GM18517 (cell line): ENCODE data around the gene FAM53B.
"Not testable (repeated sequence)": the region's sequence is repeated elsewhere in the genome, so short reads cannot be mapped to it uniquely, and the experiment has no call there.

Experiments used
- ATAC-seq: cut with Tn5 transposase; IDR thresholded peaks from one replicate; pipeline ENCODE4 v1.9.1; 2021; ENCODE audit warnings: mild to moderate bottlenecking, moderate library complexity; ENCODE audit not compliant: unreplicated experiment

FAM53B gene

DNA sequence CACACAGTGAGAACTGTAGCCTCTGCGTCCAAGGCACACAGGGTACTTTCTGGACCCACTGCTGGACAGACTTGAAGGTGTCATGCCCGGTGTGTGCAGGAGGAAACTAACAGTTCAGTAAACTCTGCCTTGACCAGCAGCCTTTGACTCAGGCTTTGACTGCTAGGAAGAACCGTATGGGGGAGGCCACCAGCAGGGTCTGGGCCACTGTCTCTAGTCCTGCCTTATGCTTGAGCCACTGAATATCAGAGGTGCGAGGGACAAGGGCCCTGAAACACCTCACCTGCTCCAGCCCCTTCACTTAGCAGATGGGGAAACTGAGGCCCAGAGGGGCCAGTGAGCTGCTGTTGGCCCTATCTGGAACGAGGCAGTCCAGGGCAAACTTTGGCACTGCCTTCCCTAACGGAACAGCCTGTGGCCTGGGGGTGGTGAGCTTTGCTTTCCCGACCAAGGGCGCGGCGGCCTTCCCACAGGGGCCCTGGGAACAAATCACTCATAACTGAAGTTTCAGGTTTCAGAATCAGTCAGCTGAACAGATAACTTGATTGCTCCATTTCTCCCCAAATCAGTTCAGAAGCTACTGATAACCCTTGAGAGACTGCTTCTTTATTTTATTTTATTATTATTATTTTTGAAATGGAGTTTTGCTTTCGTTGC is 130.0 kb downstream of the FAM53B start:
- peak; percentile 74 for ATAC-seq

DNA sequence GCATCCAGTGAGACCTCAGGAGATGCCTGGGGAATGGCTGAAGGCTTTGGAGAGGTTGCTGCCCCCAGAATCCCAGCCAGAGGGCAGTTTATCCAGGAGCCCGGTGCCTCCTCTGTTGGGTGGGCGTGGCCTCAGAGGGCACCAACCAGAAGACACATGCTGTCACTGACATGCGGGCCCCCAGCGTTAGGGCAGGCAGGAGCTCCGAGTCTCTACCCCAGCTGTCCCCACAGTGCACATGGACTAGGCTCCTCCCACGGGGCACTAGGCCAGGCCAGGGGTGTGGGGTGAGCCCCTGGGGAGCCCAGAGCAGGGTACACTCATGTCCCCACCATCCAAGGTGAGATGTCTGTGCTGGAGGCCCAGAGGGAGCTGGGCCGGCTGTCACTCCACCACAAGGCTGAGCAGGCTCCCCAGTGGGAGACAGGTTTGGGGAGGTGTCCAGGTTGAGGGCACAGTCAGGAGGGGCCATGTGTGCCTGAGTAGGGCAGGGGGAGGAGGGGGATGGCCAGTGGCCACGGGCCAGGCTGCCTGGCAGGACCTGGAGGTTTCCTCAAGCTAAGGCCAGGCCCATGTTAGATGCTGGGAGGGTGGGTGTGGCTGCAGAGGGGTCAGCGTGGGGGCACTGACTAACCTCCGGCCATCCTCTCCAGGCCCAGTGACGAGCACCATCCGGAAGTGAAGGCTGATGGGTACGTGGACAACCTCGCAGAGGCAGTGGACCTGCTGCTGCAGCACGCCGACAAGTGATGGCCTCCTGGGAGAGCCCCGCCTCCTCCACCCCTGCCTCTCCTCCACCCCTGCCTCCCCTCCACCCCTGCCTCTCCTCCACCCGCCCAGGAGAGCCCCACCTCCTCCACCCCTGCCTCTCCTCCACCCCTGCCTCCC is 131.3 kb downstream of the FAM53B start:
- ATAC-seq = no peak

DNA sequence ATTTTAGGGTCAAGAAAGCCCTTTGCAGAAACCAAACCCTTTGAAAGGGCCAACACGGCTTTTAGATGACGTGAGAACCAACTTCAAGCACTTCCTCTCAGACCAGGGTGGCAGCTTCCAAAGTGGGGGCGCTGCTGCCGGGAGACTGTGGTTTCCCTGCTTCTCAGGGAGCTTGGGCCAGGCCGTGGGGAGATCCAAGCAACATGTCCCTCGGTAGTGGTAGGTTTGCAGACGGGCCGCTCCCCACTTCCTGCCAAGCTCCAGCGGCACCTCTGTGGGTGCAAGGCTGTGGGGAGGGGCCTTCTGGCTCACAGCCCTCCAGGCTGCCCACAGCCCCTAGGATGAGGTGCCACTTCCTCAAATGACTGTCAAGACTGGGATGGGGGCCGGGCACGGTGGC is 132.4 kb downstream of the FAM53B start:
- ATAC-seq = no peak

DNA sequence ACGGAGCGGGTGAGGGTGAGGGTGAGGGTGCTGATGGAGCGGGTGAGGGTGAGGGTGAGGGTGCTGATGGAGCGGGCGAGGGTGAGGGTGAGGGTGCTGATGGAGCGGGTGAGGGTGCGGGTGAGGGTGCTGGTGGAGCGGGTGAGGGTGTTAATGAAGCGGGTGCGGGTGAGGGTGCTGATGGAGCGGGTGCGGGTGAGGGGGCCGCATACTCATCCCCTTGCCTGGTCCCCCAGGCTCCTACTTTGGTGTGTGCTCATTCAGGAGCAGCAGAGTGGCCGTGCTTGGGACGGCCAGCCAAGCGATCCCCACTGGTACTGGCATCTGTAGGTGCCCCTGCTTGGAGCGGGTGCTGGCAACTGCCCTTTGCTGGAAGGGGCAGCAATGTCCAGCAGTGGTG is 133.3 kb downstream of the FAM53B start:
- not testable (repeated sequence) for ATAC-seq

DNA sequence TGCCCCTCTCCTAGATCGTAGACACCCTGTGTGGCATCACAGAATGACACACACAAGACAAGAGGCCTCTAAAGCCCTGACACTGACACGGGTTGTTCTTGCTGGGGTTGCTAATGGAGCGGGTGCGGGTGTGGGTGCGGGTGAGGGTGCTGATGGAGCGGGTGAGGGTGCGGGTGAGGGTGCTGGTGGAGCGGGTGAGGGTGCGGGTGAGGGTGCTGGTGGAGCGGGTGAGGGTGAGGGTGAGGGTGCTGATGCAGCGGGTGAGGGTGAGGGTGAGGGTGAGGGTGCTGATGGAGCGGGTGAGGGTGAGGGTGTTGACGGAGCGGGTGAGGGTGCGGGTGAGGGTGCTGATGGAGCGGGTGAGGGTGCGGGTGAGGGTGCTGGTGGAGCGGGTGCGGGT is 134.0 kb downstream of the FAM53B start:
- not testable (repeated sequence) for ATAC-seq

DNA sequence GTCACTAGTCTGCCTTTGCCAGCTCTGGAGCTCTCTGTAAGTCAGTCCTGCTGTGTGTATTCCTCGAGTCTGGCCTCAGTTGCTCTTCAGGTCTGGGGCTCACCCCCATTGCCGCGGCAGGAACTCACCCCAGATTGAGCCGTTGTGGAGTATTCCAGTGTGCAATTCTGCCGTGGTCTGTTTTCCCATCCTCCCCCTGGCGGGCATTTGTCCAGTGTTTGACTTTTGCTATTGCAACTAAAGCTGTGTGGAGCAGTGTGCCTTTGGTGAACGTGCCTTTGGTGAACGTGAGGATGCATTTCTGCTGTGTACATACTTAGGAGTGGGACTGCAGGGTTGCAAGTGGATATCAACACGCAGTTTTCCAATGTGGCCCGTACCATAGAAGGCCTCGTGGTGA is 134.5 kb downstream of the FAM53B start:
- no peak for ATAC-seq

DNA sequence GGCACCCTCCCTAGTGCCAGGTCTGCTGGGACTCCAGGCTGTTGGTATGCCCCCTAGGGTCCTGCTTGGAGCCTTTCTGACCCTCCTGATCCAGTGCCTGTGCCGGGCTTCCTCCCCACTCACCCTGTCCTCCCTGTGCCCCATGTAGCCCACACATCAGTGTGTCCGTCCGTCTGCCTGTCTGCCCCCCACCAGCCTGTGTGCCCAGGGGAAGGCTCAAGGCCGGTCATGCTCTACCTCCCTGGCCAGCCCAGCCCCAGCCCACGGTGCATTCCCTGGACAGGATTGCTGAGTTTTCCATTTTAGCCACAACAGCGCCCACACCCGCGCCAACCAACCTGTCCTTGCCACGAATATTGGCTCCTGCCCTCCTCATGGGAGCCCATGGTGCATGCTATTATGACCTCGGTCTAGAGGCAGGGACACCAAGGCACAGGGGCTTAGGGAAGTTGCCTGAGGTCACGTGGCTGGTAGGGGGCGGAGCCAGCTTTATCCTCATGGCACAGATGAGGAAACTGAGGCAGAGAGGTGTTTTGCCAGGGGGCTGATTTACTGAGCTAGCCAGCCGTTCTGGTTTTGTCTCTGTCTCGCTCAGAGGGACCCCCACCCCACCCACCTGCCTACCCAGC is 136.0 kb downstream of the FAM53B start:
- ATAC-seq = no peak

DNA sequence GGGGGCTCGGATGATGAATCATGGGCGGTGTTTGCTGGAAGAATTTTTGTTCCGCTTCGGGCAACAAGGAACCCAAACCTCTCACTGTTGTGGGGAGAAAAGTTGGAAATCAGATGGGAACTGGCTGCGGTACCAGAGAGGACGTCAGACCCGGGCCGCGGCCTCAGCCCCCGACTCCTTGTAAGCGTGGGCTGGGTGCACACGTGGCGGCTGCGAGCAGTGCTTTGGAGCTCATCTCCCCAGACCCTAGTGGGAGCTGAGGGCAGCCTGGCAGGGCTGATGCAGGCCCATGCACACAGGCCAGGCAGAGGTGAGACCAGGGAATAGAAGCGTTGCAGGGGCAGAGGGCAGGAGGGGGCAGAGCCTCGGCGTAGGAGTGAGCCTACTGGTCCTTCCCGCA is 136.5 kb downstream of the FAM53B start:
- no peak for ATAC-seq

DNA sequence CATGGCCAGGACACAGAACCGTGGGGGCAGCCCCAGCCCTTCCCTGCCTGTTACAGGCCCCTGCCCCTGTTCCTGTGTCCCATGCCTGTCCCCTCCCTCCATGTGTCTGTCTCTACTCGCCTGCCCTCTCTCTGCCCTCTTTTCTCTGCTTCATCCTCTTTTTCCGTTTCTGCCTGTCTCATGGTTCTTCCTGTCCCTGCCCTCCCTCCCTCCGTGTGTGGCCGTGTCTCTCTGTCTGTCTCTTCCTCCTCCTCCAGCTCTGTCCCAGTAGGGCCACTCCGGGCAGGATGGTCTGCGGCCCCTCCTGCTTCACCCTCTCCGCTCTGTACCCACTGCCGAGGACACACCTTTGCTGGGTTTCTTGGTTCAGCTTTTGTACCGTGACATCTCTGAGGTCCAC is 137.4 kb downstream of the FAM53B start:
- ATAC-seq = no peak

DNA sequence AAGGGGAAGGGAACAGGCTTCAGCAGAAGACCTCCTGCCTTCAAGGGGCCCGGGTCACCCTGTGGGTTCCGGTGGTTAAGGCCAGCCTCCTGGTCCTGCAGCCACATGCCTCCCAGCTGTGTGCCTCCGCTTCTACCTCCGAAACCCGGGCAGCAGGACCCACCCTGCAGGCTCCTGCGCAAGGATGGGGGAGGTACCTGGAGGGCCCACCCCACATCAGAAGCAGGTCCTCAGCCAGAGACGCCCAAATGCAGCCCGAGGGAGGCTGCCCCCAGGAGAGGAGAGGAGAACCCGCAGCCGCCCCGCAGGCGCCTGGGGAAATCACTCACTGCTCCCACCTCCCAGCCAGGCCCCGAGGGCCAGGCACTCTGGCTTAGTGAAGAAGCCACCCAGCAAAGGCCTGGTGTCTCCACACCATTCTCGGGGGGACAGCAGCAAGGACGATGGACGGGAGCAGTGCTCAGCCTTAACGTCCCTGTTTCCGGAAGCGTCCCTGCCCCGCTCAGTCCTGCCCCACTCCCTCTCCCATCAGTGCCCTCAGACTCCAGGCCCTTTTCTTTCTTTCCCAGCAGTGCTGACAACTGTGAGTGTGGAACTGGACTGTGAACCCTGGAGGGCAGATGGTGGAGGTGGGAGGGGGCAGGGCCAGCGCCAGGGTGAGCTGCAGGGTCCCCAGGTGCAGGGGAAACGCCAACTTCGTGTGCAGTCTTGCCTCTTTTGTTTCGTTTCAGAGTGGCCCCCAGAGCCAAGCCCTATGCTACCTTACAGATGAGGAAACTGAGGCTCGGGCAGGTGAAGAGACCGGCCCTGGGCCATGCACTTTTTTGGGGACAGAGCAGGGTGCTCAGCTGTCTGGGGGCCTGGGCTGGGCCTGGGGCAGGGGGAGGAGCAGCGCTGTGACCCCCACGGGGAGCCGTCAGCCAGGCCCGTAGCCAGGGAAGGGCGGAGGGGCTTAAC is 138.0 kb downstream of the FAM53B start:
- no peak for ATAC-seq

DNA sequence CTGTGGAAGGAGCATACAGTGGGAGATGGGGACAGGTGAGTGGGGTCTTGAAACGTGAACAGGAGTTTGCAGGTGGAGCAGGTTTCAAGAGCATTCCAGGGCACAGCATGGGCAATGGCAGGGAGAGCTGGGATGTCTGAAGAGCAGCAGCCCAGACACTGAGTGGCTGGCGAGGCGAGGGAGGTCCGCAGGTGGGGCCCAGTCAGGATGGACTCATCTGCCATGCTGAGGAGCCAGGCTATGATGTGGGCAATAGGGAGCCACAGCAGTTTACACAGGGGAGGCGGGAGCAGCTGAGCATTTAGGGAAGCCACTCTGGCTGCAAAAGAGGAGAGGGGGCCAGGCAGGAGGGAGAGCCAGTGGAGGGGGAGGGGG is 138.7 kb downstream of the FAM53B start:
- no peak for ATAC-seq

DNA sequence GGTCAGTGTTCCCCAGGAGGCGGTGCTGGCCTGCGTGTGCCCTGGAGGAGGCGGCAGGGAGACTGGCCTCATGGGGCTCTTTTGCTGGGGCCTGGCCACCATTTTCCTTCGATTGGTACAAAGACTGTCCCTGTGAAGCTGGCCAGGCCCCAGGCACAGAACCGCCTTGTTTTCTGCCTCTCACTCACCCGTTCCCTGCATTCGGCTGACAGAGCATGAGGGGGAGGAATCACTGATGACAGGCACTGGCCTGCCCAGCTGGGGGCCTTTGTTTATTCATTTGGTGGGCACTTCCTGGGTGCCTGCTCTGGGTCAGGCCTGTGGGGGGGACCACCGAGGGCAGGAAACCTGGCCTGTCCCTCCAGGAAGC is 139.2 kb downstream of the FAM53B start:
- no peak for ATAC-seq

DNA sequence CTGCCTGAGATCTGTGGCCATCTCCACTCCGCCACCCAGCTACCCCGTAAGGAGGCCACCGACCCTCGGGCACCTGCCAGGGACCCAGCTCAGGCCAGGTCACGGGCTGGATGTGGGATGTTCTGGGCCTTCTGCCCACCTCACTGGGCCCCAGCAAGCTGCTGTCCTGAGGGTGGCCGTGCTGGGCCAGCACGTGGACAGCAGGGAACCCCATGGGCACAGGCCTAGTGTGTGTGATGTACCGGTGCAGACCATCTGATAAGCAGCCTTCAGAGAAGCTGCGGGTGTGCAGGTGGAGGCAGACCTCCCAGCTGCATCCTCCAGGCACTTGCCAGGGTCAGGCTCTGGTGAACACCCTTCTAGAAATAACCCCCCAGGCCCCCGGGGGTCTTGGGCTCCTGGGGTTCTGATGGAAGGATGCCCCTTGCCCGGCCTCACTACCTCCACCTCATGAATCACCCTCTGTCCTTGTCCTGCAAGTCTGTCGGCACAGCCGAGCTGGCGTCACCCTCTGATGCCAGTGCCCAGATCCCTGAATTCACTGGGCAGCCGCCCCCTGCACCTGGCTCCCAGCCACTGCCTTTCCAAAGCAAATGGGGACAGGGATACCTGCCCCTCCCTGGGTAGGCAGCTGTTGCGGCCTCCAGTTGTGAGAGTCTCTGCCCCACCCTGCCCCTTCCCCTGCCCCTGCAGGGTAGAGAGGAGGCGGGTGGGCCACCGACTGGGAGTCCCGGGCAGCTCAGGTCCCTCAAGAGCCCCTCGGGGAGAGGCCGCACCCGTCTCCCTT is 139.8 kb downstream of the FAM53B start:
- no peak for ATAC-seq

DNA sequence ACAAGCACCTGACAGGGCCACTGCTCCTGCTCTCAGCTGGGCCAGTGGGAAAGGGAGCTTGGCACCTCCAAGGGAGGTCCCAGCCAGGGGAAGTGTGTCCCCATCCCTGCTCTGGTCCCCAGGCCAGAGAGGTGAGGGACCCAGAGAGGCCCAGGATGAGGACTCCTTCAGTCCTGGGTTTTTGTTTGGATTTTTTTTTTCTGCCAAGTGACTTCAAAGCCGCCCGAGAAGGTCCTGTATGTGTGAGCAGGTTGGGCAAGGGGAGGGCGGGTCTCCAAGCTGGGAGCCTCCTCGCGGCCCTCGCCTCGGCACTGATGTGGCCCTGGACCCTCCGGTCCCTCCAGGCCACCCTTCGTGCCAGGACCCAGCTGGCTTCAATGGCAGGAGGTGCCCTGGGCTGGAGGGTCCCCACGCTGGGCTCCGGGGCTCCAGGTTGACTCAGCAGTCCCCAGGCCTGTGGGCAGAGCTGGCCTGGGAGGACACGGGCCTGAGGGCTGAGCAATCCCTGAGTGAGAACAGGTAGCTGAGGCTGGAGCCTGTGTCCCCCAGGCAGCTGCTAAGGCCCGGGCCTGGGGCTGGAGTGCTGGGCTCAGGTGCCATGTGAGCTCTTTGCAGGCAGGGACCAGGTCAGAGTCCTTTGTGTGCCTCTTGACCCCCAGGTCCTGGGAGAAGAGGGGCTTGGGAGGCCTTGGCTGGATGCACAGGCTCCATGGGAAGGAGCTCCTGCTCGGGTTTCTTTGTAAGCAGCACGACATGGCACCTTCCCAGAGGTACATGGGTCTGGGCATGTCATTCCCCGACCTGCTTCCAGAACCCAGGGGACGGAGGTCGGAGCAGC is 140.6 kb downstream of the FAM53B start:
- ATAC-seq = no peak

DNA sequence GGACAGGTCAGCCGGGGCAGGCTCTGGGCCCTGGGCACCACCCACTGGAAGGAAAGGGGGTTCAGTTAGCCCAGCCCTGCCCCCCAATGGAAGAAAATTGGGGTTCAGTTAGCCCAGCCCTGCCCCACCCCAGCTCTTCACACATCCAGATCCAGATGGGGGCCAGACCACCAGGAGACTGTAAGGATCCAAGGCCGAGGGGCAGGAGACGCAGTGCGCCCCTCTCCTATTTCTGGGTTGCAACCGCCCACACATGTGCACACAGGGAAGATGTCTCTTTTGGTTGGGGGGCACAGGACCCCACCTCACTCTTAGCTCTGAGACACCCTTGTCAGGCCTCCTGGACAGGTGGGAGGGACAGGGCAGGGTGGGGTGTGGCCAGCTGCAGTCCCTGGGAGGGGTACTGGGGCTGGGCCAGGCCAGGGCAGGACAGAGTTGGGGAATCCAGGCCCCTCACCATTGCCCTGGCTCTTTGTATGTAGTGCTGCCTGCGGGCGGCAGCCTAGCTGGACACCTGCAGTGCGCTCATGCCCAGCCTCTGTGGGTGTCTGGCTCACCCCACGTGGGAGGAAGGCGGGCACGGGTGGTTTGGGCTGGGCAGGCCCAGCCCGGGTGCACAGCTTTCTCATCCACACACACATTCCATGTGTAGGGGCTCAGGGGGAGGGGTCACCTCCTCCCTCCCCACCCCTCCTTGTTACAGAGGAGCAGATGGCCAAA is 141.4 kb downstream of the FAM53B start:
- no peak for ATAC-seq

DNA sequence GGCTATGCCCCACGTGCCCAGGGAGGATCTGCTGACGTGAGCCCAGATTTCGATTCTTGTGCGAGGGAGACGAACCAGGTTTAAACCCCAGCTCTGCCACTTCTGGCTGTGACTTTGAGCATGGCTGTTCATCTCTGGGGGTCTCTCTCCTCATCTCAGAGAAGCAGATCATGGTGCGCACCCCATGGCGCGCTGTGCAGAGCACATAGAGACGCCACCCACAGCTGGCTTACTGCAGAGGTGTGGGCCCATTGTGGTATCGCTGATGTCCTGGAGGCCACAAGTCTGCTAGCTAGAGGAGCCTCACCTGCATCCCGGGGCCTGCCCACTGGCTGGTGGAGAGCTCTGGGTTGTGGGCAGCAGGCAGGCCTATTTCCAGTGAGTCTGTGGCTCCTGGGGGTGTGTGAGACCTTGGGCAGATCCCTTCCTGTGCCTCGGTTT is 142.0 kb downstream of the FAM53B start:
- no peak for ATAC-seq

DNA sequence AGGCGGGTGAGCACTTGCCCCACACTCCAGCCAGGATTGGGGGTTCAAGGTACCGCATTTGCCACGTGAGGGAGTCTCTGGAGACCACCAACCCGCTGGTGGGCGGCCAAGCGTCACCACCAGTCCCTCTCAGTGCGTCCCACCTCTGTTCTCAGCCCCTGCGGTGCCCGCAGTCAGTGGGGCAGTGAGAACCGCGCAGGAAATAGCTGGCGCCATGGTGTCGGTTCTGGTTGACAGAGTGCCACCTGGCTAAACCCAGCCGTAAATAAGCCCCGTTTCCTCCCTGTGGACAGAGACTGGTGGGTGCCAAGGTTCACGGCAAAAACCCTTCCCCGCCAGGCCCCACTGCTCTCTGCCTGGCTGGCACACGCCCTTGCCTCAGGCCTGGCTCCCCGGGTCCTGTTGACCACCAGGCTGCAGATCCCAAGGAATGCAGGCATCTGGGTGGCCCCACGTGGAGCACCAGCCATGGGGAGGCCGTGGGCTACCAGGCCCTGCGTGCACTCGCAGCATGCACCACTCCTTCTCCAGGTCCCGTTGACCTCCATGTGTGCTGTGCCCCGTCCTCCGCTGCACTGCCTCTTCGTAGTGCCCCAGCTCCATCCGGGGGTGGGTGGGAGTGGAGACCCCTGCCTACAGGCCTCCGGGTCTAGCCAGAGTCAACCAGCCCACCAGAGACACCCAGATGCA is 142.6 kb downstream of the FAM53B start:
- ATAC-seq = no peak

DNA sequence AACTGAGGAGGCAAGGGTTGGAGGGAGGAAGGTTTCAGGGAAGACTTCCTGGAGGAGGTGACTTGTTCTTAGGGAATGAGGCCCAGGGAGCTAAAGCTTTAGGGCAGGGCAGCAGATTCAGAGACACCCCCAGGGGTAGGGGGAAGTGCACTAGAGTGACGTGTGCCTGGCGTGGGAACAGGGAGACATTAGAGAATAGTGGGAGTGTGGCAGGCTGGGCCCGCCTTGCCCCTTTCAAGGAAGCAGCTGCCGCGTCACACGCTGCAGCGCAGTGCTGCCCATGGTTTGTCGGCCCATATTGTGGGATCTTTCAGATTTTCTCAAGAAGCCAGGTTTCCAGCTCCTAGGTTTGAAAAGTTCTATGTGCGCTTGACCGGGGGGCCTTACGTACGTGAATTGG is 143.2 kb downstream of the FAM53B start:
- ATAC-seq = no peak
